Panc1 (cell line): Measurements from ENCODE around the gene CCNK. TPM values are rescaled to one million over a fixed set of nuclear protein-coding genes. Genes with fewer than 3 reads are reported as not detected.

Experiments
- ATAC-seq: fragments of 200-7000 bp; cut with Tn5 transposase; 2 replicates; pipeline ENCODE4 v1.9.1; 2020; ENCODE audit warnings: mild to moderate bottlenecking, moderate library complexity
- BruUV-seq: library from RNA; stranded (reverse); fragments of 400-500 nt; replicated peaks from 2 replicates; lab custom pipeline; 2021; lab: Mats Ljungman, UMichigan
- CTCF ChIA-PET: fragments of 300-600 bp; sonication (Branson Sonifier 250); formaldehyde crosslinking; loops from one replicate; lab custom pipeline; 2022; ENCODE audit warnings: antibody characterized with exemption; lab: Charles Lee
- POLR2A ChIA-PET: fragments of 300-600 bp; sonication (Branson Sonifier 250); formaldehyde crosslinking; loops from one replicate; lab custom pipeline; 2022; ENCODE audit warnings: antibody characterized with exemption; lab: Charles Lee
- DNase-seq: peaks from one replicate; pipeline ENCODE4 v3.0.0-alpha.2; 2010; ENCODE audit warnings: low read depth, low spot score
- H3K27ac ChIP-seq: 2 replicates; pipeline ENCODE4 v1.5.1; 2011; ENCODE audit warnings: mild to moderate bottlenecking, low read length, inconsistent platforms
- H3K27me3 ChIP-seq: fragments of 200-500 bp; sonication (Bioruptor generic); 2 replicates; pipeline ENCODE4 v1.6.0; 2014; ENCODE audit warnings: low read length, inconsistent platforms; ENCODE audit not compliant: control insufficient read depth, insufficient read depth
- H3K36me3 ChIP-seq: fragments of 200-500 bp; sonication (Bioruptor generic); 2 replicates; pipeline ENCODE4 v1.5.1; 2014; ENCODE audit warnings: inconsistent platforms, mild to moderate bottlenecking, low read length, moderate library complexity; ENCODE audit not compliant: control insufficient read depth, insufficient read depth
- H3K4me1 ChIP-seq: 2 replicates; pipeline ENCODE4 v1.5.1; 2011; ENCODE audit warnings: inconsistent platforms, mild to moderate bottlenecking, low read length, moderate library complexity; ENCODE audit not compliant: control insufficient read depth, insufficient read depth
- H3K4me3 ChIP-seq, 2 experiments: 2 replicates each; pipeline ENCODE4 v1.5.1; 2011 to 2012; ENCODE audit warnings: low read depth in 2 of 2, low read length in 2 of 2, mild to moderate bottlenecking in 2 of 2, inconsistent platforms in 1 of 2, moderate library complexity in 1 of 2
- H3K9me3 ChIP-seq: fragments of 200-500 bp; sonication (Bioruptor generic); 2 replicates; pipeline ENCODE4 v1.5.1; 2014; ENCODE audit warnings: low read depth, mild to moderate bottlenecking, inconsistent platforms, low read length, moderate library complexity; ENCODE audit not compliant: control insufficient read depth, insufficient read depth
- POLR2AphosphoS5 ChIP-seq: IDR thresholded peaks from 2 replicates; pipeline ENCODE4 v1.6.1; 2012; ENCODE audit warnings: mild to moderate bottlenecking, low read depth, low read length, moderate library complexity
- SIN3A ChIP-seq: IDR thresholded peaks from 2 replicates; pipeline ENCODE4 v1.6.1; 2012; ENCODE audit warnings: low read depth, mild to moderate bottlenecking, low read length, moderate library complexity, borderline replicate concordance; ENCODE audit not compliant: insufficient read depth
- TCF7L2 ChIP-seq: IDR thresholded peaks from 2 replicates; pipeline ENCODE4 v1.6.1; 2011; ENCODE audit warnings: mild to moderate bottlenecking, low read depth, low read length, inconsistent platforms
- in situ Hi-C: cut with HindIII; loops from 2 replicates; pipeline ENCODE4 v1.10.0; 2016; ENCODE audit warnings: low sequenced_read_pairs, low pct_unique_long_range_greater_than_20kb
- intact Hi-C: fragments of 100-400 bp; cut with micrococcal nuclease; formaldehyde crosslinking; loops from one replicate; pipeline ENCODE4 v1.10.0; 2022; ENCODE audit not compliant: unreplicated experiment
- total RNA-seq: library from RNA; stranded (reverse); gene quantifications from one replicate; pipeline ENCODE4 v1.2.1, GENCODE V29; 2021; ENCODE audit not compliant: unreplicated experiment
- TF ChIP-seq, protein P1 (sequence below): fragments of 450-650 bp; IDR thresholded peaks from 2 replicates; pipeline ENCODE4 v1.5.1; 2017; ENCODE audit warnings: mild to moderate bottlenecking
- TF ChIP-seq, protein P2 (sequence below), 2 experiments: IDR thresholded peaks; 2 replicates each; pipeline ENCODE4 v1.6.1; 2011 to 2012; ENCODE audit warnings: low read depth in 2 of 2, control low read depth in 1 of 2, low read length in 1 of 2, mild to moderate bottlenecking in 1 of 2, moderate library complexity in 1 of 2; ENCODE audit not compliant: insufficient read depth in 1 of 2

The CCNK gene
- total RNA-seq, 1 experiment from 2014 or later, result 47.8 TPM

DNA sequence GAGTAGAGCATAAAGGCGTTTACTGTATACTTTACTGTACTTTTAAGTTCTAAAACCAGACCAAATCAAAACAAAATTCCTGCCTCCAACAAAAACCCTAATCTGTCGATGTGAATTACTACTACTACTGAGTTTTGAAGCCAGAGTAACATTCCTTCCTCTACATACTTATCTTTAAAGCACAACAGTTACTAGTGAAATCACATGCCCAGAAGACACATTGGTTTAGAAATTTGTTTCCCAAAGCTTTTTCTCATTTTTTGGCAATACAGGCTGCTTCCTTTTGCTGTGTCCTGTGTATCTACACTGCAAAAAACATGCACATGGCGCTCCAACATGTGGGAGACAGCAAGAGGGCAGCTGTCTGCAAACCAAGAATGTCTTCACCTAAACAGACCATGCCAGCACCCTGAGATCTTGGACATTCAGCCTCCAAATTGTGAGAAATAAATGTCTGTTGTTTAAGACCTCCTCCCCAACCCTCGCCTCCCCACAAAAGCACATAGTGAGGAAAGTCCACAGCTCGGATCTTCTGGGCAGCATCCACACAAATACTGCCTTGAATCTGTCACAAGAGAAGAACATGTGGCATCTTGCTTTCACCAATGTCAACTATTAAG is 21.6 kb upstream of the CCNK start:
- no TSS peak for BruUV-seq
- no peak for DNase-seq
- ChIA-PET POLR2A (no interaction called here), CTCF (no interaction called here)
- TF ChIP-seq, protein P1, sequence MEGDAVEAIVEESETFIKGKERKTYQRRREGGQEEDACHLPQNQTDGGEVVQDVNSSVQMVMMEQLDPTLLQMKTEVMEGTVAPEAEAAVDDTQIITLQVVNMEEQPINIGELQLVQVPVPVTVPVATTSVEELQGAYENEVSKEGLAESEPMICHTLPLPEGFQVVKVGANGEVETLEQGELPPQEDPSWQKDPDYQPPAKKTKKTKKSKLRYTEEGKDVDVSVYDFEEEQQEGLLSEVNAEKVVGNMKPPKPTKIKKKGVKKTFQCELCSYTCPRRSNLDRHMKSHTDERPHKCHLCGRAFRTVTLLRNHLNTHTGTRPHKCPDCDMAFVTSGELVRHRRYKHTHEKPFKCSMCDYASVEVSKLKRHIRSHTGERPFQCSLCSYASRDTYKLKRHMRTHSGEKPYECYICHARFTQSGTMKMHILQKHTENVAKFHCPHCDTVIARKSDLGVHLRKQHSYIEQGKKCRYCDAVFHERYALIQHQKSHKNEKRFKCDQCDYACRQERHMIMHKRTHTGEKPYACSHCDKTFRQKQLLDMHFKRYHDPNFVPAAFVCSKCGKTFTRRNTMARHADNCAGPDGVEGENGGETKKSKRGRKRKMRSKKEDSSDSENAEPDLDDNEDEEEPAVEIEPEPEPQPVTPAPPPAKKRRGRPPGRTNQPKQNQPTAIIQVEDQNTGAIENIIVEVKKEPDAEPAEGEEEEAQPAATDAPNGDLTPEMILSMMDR, result no peak
- TF ChIP-seq, protein P2, sequence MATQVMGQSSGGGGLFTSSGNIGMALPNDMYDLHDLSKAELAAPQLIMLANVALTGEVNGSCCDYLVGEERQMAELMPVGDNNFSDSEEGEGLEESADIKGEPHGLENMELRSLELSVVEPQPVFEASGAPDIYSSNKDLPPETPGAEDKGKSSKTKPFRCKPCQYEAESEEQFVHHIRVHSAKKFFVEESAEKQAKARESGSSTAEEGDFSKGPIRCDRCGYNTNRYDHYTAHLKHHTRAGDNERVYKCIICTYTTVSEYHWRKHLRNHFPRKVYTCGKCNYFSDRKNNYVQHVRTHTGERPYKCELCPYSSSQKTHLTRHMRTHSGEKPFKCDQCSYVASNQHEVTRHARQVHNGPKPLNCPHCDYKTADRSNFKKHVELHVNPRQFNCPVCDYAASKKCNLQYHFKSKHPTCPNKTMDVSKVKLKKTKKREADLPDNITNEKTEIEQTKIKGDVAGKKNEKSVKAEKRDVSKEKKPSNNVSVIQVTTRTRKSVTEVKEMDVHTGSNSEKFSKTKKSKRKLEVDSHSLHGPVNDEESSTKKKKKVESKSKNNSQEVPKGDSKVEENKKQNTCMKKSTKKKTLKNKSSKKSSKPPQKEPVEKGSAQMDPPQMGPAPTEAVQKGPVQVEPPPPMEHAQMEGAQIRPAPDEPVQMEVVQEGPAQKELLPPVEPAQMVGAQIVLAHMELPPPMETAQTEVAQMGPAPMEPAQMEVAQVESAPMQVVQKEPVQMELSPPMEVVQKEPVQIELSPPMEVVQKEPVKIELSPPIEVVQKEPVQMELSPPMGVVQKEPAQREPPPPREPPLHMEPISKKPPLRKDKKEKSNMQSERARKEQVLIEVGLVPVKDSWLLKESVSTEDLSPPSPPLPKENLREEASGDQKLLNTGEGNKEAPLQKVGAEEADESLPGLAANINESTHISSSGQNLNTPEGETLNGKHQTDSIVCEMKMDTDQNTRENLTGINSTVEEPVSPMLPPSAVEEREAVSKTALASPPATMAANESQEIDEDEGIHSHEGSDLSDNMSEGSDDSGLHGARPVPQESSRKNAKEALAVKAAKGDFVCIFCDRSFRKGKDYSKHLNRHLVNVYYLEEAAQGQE (IDR thresholded peaks at IDR 0.05; ENCODE audit: insufficient read depth in 1 of 2, low read depth in 2 of 2, low read length in 1 of 2), result no peak
- TF ChIP-seq POLR2AphosphoS5, result no peak
- no peak for TF ChIP-seq SIN3A
- no peak for TF ChIP-seq TCF7L2
- no peak for ATAC-seq
- peaks cover 7% of the 10 kb centered on the region; the same call in 1 of the 2 replicates for H3K36me3 ChIP-seq
- H3K9me3 ChIP-seq, result no peaks in the 10 kb centered on the region
- no peaks in the 10 kb centered on the region for H3K27me3 ChIP-seq
- no peak overlapping the region for H3K27ac ChIP-seq
- in situ Hi-C loops (no loop called here), intact Hi-C loops (no loop called here)
- no peak overlapping the region for H3K4me3 ChIP-seq
- no peaks in the 10 kb centered on the region for H3K4me1 ChIP-seq

DNA sequence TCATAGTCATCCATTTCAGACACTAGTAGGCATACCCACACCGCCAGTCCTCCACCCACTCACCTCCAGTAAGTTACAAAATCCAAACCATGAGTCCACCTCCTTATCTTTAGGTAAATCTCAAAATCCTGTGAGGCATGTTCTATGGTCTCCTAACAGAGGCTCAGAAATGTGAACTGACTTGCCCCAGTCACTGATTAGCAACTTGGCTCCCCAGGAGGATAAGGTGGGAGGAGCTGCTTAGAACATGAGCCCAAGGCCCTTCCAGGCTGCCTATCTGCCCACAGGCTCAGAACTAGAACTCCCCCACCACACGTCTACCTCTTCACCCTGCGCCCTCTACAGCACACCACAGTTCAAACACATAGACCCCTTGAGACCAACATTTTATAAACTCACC is 20.4 kb upstream of the CCNK start:
- no TSS peak for BruUV-seq
- Histone ChIP-seq H3K27ac (no peak overlapping the region), H3K27me3 (no peaks in the 10 kb centered on the region), H3K4me3 (no peak overlapping the region), H3K9me3 (no peaks in the 10 kb centered on the region), H3K4me1 (no peaks in the 10 kb centered on the region), H3K36me3 (peaks cover 7% of the 10 kb centered on the region; the same call in 1 of the 2 replicates)
- in situ Hi-C loops (no loop called here), intact Hi-C loops (no loop called here)
- TF ChIP-seq POLR2AphosphoS5, result no peak
- TF ChIP-seq, protein P2 (IDR thresholded peaks at IDR 0.05; ENCODE audit: insufficient read depth in 1 of 2, low read depth in 2 of 2, low read length in 1 of 2), result no peak
- no peak for TF ChIP-seq TCF7L2
- no peak for TF ChIP-seq SIN3A
- TF ChIP-seq, protein P1, result no peak
- DNase-seq, result no peak
- CTCF ChIA-PET, result no interaction called here
- POLR2A ChIA-PET, result no interaction called here
- no peak for ATAC-seq
